SU-DHL-6 (cell line): ENCODE measurements around the gene TBC1D4.

ENCODE experiments used
- H2AFZ ChIP-seq: fragments of 200-600 bp; sonication (generic); 2 replicates; pipeline ENCODE4 v1.6.1; 2014; ENCODE audit warnings: low read depth, mild to moderate bottlenecking, moderate library complexity, mixed read lengths, antibody characterized with exemption, low read length; ENCODE audit not compliant: severe bottlenecking
- H3F3A ChIP-seq: fragments of 200-600 bp; shearing (Covaris generic); 2 replicates; pipeline ENCODE4 v1.6.0; 2016; ENCODE audit warnings: antibody characterized with exemption, mild to moderate bottlenecking; ENCODE audit not compliant: insufficient read depth
- H3K27ac ChIP-seq: fragments of 200-600 bp; sonication (generic); 2 replicates; pipeline ENCODE4 v1.5.1; 2016; ENCODE audit warnings: low read depth, mild to moderate bottlenecking, low read length, moderate library complexity, mixed read lengths
- H3K27me3 ChIP-seq: fragments of 200-600 bp; sonication (generic), shearing (Covaris generic); 2 replicates; pipeline ENCODE4 v1.6.0; 2014; ENCODE audit warnings: mild to moderate bottlenecking, low read length
- H3K36me3 ChIP-seq: fragments of 200-600 bp; sonication (generic); 2 replicates; pipeline ENCODE4 v1.6.1; 2014; ENCODE audit warnings: mild to moderate bottlenecking, low read length, mixed read lengths
- H3K4me2 ChIP-seq: fragments of 300-600, 200-600 bp; shearing (Covaris generic), sonication (generic); 2 replicates; pipeline ENCODE4 v1.6.0; 2014; ENCODE audit warnings: low read length, low read depth, mild to moderate bottlenecking; ENCODE audit not compliant: poor library complexity, severe bottlenecking
- H3K4me3 ChIP-seq: fragments of 200-600 bp; sonication (generic); 2 replicates; pipeline ENCODE4 v1.5.1; 2014; ENCODE audit warnings: antibody characterized with exemption, low read length, mild to moderate bottlenecking, mixed read lengths; ENCODE audit not compliant: insufficient read depth, poor library complexity, severe bottlenecking
- H3K79me2 ChIP-seq: fragments of 200-600 bp; sonication (generic); 2 replicates; pipeline ENCODE4 v1.6.1; 2014; ENCODE audit warnings: mild to moderate bottlenecking, low read length, moderate library complexity; ENCODE audit not compliant: insufficient read depth
- H3K9ac ChIP-seq: fragments of 200-600 bp; sonication (generic); 2 replicates; pipeline ENCODE4 v1.7.0; 2014; ENCODE audit warnings: mild to moderate bottlenecking, low read length
- H3K9me2 ChIP-seq: fragments of 200-600 bp; sonication (generic); replicated peaks from 2 replicates; pipeline ENCODE4 v1.6.1; 2014; ENCODE audit warnings: low read length; ENCODE audit not compliant: insufficient read depth
- H3K9me3 ChIP-seq: fragments of 200-600 bp; sonication (generic); 2 replicates; pipeline ENCODE4 v1.6.1; 2014; ENCODE audit warnings: low read length, mixed read lengths; ENCODE audit not compliant: insufficient read depth
- H4K20me1 ChIP-seq: fragments of 200-600 bp; sonication (generic); 2 replicates; pipeline ENCODE4 v1.6.1; 2014; ENCODE audit warnings: low read depth, mild to moderate bottlenecking, antibody characterized with exemption, low read length, moderate library complexity, mixed read lengths
- EZH2phosphoT487 ChIP-seq: fragments of 200-600 bp; sonication (generic), shearing (Covaris generic); conservative IDR thresholded peaks from 2 replicates; pipeline ENCODE4 v1.6.1; 2018; ENCODE audit warnings: mild to moderate bottlenecking, antibody characterized with exemption, low read length, moderate library complexity, mixed read lengths
- TF ChIP-seq, protein P1 (sequence below): fragments of 200-600 bp; sonication (generic); IDR thresholded peaks from one replicate; pipeline ENCODE4 v1.5.1; 2017; ENCODE audit warnings: antibody characterized with exemption, mild to moderate bottlenecking, low read length, moderate library complexity; ENCODE audit not compliant: insufficient read depth, poor library complexity, severe bottlenecking

The TBC1D4 gene

DNA sequence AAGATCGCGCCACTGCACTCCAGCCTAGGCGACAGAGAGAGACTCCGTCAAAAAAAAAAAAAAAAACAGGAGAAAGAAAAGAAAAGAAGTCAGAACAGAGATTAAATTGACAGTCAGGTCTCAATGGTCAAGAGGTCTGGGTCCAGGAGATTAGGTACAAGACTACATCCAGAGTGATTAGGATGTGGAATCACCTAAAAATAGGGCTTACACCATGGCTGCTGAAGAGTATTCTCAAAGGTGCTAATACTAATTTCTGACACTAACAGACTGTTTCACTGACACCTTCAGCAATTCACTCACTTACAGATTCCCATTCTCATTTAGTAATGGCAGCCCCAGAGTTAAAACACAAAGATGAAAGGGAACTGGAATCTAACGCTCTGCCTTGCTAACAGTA is 91.7 kb downstream of the TBC1D4 start:
- no peak overlapping the region for H2AFZ ChIP-seq
- no peaks in the 10 kb centered on the region for H3F3A ChIP-seq
- no peak overlapping the region for H3K4me3 ChIP-seq
- no peaks in the 10 kb centered on the region for H3K27me3 ChIP-seq
- H3K9me3 ChIP-seq = no peaks in the 10 kb centered on the region
- no peak overlapping the region for H3K27ac ChIP-seq
- H3K4me2 ChIP-seq = no peak overlapping the region
- H3K9me2 ChIP-seq = no peaks in the 10 kb centered on the region
- no peak overlapping the region for H3K9ac ChIP-seq
- H4K20me1 ChIP-seq = no peaks in the 10 kb centered on the region
- no peak for TF ChIP-seq EZH2phosphoT487
- TF ChIP-seq, protein P1, sequence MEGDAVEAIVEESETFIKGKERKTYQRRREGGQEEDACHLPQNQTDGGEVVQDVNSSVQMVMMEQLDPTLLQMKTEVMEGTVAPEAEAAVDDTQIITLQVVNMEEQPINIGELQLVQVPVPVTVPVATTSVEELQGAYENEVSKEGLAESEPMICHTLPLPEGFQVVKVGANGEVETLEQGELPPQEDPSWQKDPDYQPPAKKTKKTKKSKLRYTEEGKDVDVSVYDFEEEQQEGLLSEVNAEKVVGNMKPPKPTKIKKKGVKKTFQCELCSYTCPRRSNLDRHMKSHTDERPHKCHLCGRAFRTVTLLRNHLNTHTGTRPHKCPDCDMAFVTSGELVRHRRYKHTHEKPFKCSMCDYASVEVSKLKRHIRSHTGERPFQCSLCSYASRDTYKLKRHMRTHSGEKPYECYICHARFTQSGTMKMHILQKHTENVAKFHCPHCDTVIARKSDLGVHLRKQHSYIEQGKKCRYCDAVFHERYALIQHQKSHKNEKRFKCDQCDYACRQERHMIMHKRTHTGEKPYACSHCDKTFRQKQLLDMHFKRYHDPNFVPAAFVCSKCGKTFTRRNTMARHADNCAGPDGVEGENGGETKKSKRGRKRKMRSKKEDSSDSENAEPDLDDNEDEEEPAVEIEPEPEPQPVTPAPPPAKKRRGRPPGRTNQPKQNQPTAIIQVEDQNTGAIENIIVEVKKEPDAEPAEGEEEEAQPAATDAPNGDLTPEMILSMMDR = no peak
- H3K36me3 ChIP-seq = no peaks in the 10 kb centered on the region
- H3K79me2 ChIP-seq = no peaks in the 10 kb centered on the region

DNA sequence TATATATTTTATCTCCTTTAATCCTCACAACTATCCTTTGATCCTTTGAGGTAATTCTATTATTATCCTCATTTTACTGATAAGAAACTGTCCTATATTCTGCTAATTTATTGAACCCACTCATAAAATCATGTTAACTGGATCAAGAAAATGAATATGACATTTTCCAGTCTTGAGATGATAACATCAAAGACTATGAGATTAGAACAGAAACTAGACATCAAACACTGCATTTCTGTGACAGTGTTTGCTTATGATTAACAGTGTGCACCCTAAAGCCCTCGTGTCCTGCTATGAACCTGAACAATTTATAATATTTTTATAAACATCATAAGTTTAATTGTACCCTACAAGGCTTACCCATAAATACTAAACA is 96.3 kb downstream of the TBC1D4 start:
- no peak overlapping the region for H3K27ac ChIP-seq

DNA sequence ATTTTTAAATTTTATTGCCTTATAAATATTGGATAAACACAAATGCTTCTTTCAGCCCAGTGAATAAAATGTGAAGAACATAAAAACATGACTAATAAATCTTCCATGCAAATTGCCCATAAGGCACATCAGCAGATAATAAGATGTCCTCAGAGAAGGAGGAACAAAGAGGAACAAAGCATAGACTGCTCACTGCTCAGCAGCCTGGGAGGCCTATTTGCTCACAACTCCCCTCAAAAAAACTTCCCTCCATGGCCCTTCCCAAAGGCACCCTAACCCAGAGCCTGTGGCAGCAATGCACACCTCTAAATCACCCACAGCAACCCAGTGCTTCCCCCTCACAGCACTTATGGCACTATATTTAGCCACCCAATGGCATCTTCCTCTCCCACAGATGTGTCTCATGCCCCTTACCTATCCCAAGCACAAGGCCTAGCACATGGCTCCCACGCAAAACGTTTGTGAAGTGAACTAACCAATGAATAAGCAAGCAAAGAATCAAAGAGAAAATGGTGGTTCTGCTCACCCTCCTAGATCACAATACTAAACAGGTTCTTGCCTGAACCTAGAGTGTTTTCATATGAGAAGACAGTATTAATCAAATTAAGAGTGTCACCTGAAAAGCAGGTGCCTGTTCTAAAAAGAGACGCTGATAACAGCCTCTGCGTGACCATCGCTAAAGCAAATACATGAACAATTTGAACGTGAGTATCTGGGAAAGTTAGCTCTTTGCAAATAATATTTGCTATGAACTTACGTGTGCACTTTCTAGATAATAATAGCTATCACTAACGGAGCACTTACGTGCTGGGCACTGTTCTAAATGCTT is 96.9 kb downstream of the TBC1D4 start:
- no peak overlapping the region for H3K4me2 ChIP-seq
- H3K36me3 ChIP-seq = no peaks in the 10 kb centered on the region
- no peak for TF ChIP-seq EZH2phosphoT487
- TF ChIP-seq, protein P1 = no peak
- H3K79me2 ChIP-seq = no peaks in the 10 kb centered on the region
- H3K4me3 ChIP-seq = no peak overlapping the region
- no peaks in the 10 kb centered on the region for H3F3A ChIP-seq
- no peak overlapping the region for H3K9ac ChIP-seq
- no peaks in the 10 kb centered on the region for H3K27me3 ChIP-seq
- no peaks in the 10 kb centered on the region for H4K20me1 ChIP-seq
- no peak overlapping the region for H2AFZ ChIP-seq
- H3K9me3 ChIP-seq = no peaks in the 10 kb centered on the region
- no peaks in the 10 kb centered on the region for H3K9me2 ChIP-seq
- H3K27ac ChIP-seq = no peak overlapping the region

More for the DNA sequence above, 96.3 kb downstream of the TBC1D4 start:
- no peak overlapping the region for H3K4me3 ChIP-seq
- H3K9me2 ChIP-seq = no peaks in the 10 kb centered on the region
- no peak overlapping the region for H3K4me2 ChIP-seq
- no peaks in the 10 kb centered on the region for H3K79me2 ChIP-seq
- H3K9me3 ChIP-seq = no peaks in the 10 kb centered on the region
- H3F3A ChIP-seq = no peaks in the 10 kb centered on the region
- no peaks in the 10 kb centered on the region for H3K27me3 ChIP-seq
- no peaks in the 10 kb centered on the region for H4K20me1 ChIP-seq
- H3K9ac ChIP-seq = no peak overlapping the region
- TF ChIP-seq, protein P1 = no peak
- TF ChIP-seq EZH2phosphoT487 = no peak
- H3K36me3 ChIP-seq = no peaks in the 10 kb centered on the region
- H2AFZ ChIP-seq = no peak overlapping the region
